Activated CD8-positive, alpha-beta T cell treated with anti-CD3 and anti-CD28 coated beads, Interleukin-2, amount 10 ng/mL, durations not matched to agents 7 days and 5 days (primary cell): ENCODE measurements around the gene S1PR5. TPM values are rescaled to one million over a fixed set of nuclear protein-coding genes. Genes with fewer than 3 reads are reported as not detected.
A peak's percentile ranks its signal among the peaks of the same experiment; 100 is the strongest.

Experiments
- ATAC-seq: fragments of 150-1000 bp; cut with Tn5 transposase; one replicate; pipeline ENCODE4 v1.10.0; 2021; ENCODE audit warnings: moderate library complexity
- CTCF ChIA-PET: fragments of 350-600 bp; sonication (Branson Sonifier 250); formaldehyde crosslinking; loops from one replicate; lab custom pipeline; 2021; ENCODE audit warnings: antibody characterized with exemption; lab: Charles Lee
- POLR2A ChIA-PET: fragments of 350-600 bp; sonication (Branson Sonifier 250); formaldehyde crosslinking; loops from one replicate; lab custom pipeline; 2021; ENCODE audit warnings: antibody characterized with exemption; lab: Charles Lee
- DNase-seq: peaks from one replicate; pipeline ENCODE4 v3.0.0-alpha.2; 2020
- H3K27ac Mint-ChIP-seq: one replicate; pipeline ENCODE4 v1.8.0; 2021; ENCODE audit warnings: mild to moderate bottlenecking, mixed read lengths
- H3K27me3 Mint-ChIP-seq: one replicate; pipeline ENCODE4 v1.8.0; 2021; ENCODE audit warnings: low read depth, mixed read lengths
- H3K36me3 Mint-ChIP-seq: one replicate; pipeline ENCODE4 v1.8.0; 2021; ENCODE audit warnings: low read depth, mixed read lengths
- H3K4me1 Mint-ChIP-seq: one replicate; pipeline ENCODE4 v1.8.0; 2021; ENCODE audit warnings: low read depth, mixed read lengths
- H3K4me3 Mint-ChIP-seq: one replicate; pipeline ENCODE4 v1.8.0; 2021; ENCODE audit warnings: mild to moderate bottlenecking, mixed read lengths
- H3K9me3 Mint-ChIP-seq: one replicate; pipeline ENCODE4 v1.8.0; 2022; ENCODE audit warnings: mixed read lengths; ENCODE audit not compliant: insufficient read depth
- total RNA-seq, 2 experiments: library from RNA; stranded (reverse); gene quantifications; one replicate each; pipeline ENCODE4 v1.2.3, GENCODE V29; 2021

Gene S1PR5
- under 1 TPM; 0.89 to 0.95 TPM for total RNA-seq

GRCh38 chr19:10517361-10517759, at the start of gene S1PR5:
Gene S1PR5 (minus strand): TSS chr19:10517447. CDS start chr19:10515011, 2,436 bp downstream.
- ATAC-seq: no peak
- Mint-ChIP-seq H3K4me1 (peaks cover 44% of the 10 kb centered on the region), H3K36me3 (no peaks in the 10 kb centered on the region), H3K4me3 (peak within 1 kb of the TSS; percentile 53), H3K9me3 (no peaks in the 10 kb centered on the region), H3K27ac (no peak within 1 kb of the TSS), H3K27me3 (peaks cover 56% of the 10 kb centered on the region)
- DNase-seq: no peak
- ChIA-PET CTCF (interaction anchor here (0.9 to 1.6 kb wide), 2 partner anchors 52 to 182 kb away, joined by 3 to 4 read pairs; no protein-coding TSS in a partner anchor), POLR2A (interaction anchor here (0.8 kb wide), 1 partner anchor 37 kb away, joined by 3 read pairs; no protein-coding TSS in a partner anchor)

- peak; percentile 18 for ATAC-seq
- H3K4me1 Mint-ChIP-seq: peaks cover 39% of the 10 kb centered on the region
Measured at GRCh38 chr19:10566658-10567410, 49.6 kb upstream of the S1PR5 start.

GRCh38 chr19:10566408-10566657, 49.1 kb upstream of the S1PR5 start:
- ChIA-PET POLR2A (interaction anchor here (0.7 to 8.0 kb wide), 9 partner anchors 12 to 163 kb away, joined by 3 to 141 read pairs (median 4); partner anchors contain the start of gene CDC37), CTCF (interaction anchor here (0.6 to 6.3 kb wide), 10 partner anchors 13 to 87 kb away, joined by 3 to 76 read pairs (median 4); no protein-coding TSS in a partner anchor)
- peak overlapping the region; percentile 98 for H3K4me3 Mint-ChIP-seq
- peaks cover 43% of the 10 kb centered on the region for H3K4me1 Mint-ChIP-seq
- H3K36me3 Mint-ChIP-seq: peaks cover 49% of the 10 kb centered on the region
- ATAC-seq: no peak
- DNase-seq: no peak
- H3K27ac Mint-ChIP-seq: peak overlapping the region; percentile 94
- H3K9me3 Mint-ChIP-seq: no peaks in the 10 kb centered on the region
- no peaks in the 10 kb centered on the region for H3K27me3 Mint-ChIP-seq

More at GRCh38 chr19:10566658-10567410, 49.6 kb upstream of the S1PR5 start:
- H3K4me3 Mint-ChIP-seq: peak overlapping the region; percentile 98
- peak; percentile 87 for DNase-seq
- H3K36me3 Mint-ChIP-seq: peaks cover 44% of the 10 kb centered on the region
- peak overlapping the region; percentile 94 for H3K27ac Mint-ChIP-seq
- CTCF ChIA-PET: interaction anchor here (1.0 to 6.3 kb wide), 13 partner anchors 13 to 290 kb away, joined by 3 to 76 read pairs (median 6); no protein-coding TSS in a partner anchor
- H3K9me3 Mint-ChIP-seq: no peaks in the 10 kb centered on the region
- H3K27me3 Mint-ChIP-seq: no peaks in the 10 kb centered on the region
- POLR2A ChIA-PET: interaction anchor here (0.7 to 8.0 kb wide), 10 partner anchors 12 to 163 kb away, joined by 3 to 141 read pairs (median 4); partner anchors contain the start of genes ATG4D and CDC37

GRCh38 chr19:10565567-10566407, 48.5 kb upstream of the S1PR5 start, which contains the start of gene KRI1:
Gene KRI1 (minus strand): TSS chr19:10566010. CDS start chr19:10565999, 11 bp downstream.
- CTCF ChIA-PET: interaction anchor here (0.6 to 6.3 kb wide), 9 partner anchors 12 to 87 kb away, joined by 3 to 76 read pairs (median 4); no protein-coding TSS in a partner anchor
- H3K4me1 Mint-ChIP-seq: peaks cover 46% of the 10 kb centered on the region

GRCh38 chr19:10565028-10565566, 47.9 kb upstream of the S1PR5 start:
- ATAC-seq: no peak
- no peaks in the 10 kb centered on the region for H3K27me3 Mint-ChIP-seq
- peak overlapping the region; percentile 94 for H3K27ac Mint-ChIP-seq
- CTCF ChIA-PET: interaction anchor here (6.3 kb wide), 1 partner anchor 11 kb away, joined by 76 read pairs; no protein-coding TSS in a partner anchor
- peaks cover 61% of the 10 kb centered on the region for H3K36me3 Mint-ChIP-seq
- POLR2A ChIA-PET: interaction anchor here (8.0 kb wide), 1 partner anchor 11 kb away, joined by 141 read pairs; no protein-coding TSS in a partner anchor
- no peaks in the 10 kb centered on the region for H3K9me3 Mint-ChIP-seq
- peak; percentile 75 for DNase-seq
- peak overlapping the region; percentile 98 for H3K4me3 Mint-ChIP-seq
- H3K4me1 Mint-ChIP-seq: peaks cover 46% of the 10 kb centered on the region

More at GRCh38 chr19:10565567-10566407, 48.5 kb upstream of the S1PR5 start, which contains the start of gene KRI1:
- DNase-seq: peak; percentile 99
- Mint-ChIP-seq H3K36me3 (peaks cover 54% of the 10 kb centered on the region), H3K27ac (peak within 1 kb of the TSS; percentile 94), H3K27me3 (no peaks in the 10 kb centered on the region), H3K9me3 (no peaks in the 10 kb centered on the region), H3K4me3 (peak within 1 kb of the TSS; percentile 98)
- POLR2A ChIA-PET: interaction anchor here (0.7 to 8.0 kb wide), 9 partner anchors 11 to 162 kb away, joined by 3 to 141 read pairs (median 4); partner anchors contain the start of gene CDC37
- ATAC-seq: peak; percentile 51

GRCh38 chr19:10562609-10563008, 45.4 kb upstream of the S1PR5 start:
- ChIA-PET CTCF (interaction anchor here (0.9 to 1.2 kb wide), 3 partner anchors 20 to 137 kb away, joined by 3 read pairs; no protein-coding TSS in a partner anchor), POLR2A (interaction anchor here (0.8 to 8.0 kb wide), 4 partner anchors 8 to 57 kb away, joined by 4 to 141 read pairs (median 5); no protein-coding TSS in a partner anchor)
- no peaks in the 10 kb centered on the region for H3K9me3 Mint-ChIP-seq
- H3K36me3 Mint-ChIP-seq: peaks cover 75% of the 10 kb centered on the region
- H3K4me3 Mint-ChIP-seq: no peak overlapping the region
- peaks cover 42% of the 10 kb centered on the region for H3K4me1 Mint-ChIP-seq
- H3K27ac Mint-ChIP-seq: no peak overlapping the region
- DNase-seq: no peak
- no peak for ATAC-seq
- no peaks in the 10 kb centered on the region for H3K27me3 Mint-ChIP-seq

GRCh38 chr19:10560154-10560553, 42.9 kb upstream of the S1PR5 start:
- Mint-ChIP-seq H3K9me3 (no peaks in the 10 kb centered on the region), H3K27ac (no peak overlapping the region), H3K4me3 (no peak overlapping the region), H3K27me3 (no peaks in the 10 kb centered on the region), H3K36me3 (peaks cover 67% of the 10 kb centered on the region), H3K4me1 (peaks cover 39% of the 10 kb centered on the region)
- ATAC-seq (no peak), DNase-seq (no peak)
- ChIA-PET POLR2A (no interaction called here), CTCF (interaction anchor here (1.4 to 1.5 kb wide), 2 partner anchors 12 to 77 kb away, joined by 4 to 5 read pairs; no protein-coding TSS in a partner anchor)

GRCh38 chr19:10557603-10558197, 40.5 kb upstream of the S1PR5 start:
- Mint-ChIP-seq H3K9me3 (no peaks in the 10 kb centered on the region), H3K36me3 (peaks cover 74% of the 10 kb centered on the region), H3K27ac (peak overlapping the region; percentile 14), H3K4me1 (peaks cover 52% of the 10 kb centered on the region), H3K27me3 (no peaks in the 10 kb centered on the region), H3K4me3 (no peak overlapping the region)
- ChIA-PET POLR2A (interaction anchor here (8.3 kb wide), 1 partner anchor 9 kb away, joined by 141 read pairs; the partner anchor contains the start of genes CDKN2D and KRI1), CTCF (no interaction called here)
- DNase-seq (no peak), ATAC-seq (no peak)

GRCh38 chr19:10555610-10555973, 38.3 kb upstream of the S1PR5 start:
- Mint-ChIP-seq H3K36me3 (peaks cover 77% of the 10 kb centered on the region), H3K9me3 (no peaks in the 10 kb centered on the region), H3K4me3 (no peak overlapping the region), H3K27me3 (no peaks in the 10 kb centered on the region), H3K4me1 (peaks cover 61% of the 10 kb centered on the region), H3K27ac (peak overlapping the region; percentile 73)
- ATAC-seq (no peak), DNase-seq (no peak)
- POLR2A ChIA-PET: interaction anchor here (1.7 to 8.3 kb wide), 2 partner anchors 11 to 48 kb away, joined by 5 to 141 read pairs; partner anchors contain the start of genes CDKN2D and KRI1
- CTCF ChIA-PET: interaction anchor here (0.8 to 7.1 kb wide), 7 partner anchors 12 to 162 kb away, joined by 3 to 76 read pairs (median 4); partner anchors contain the start of genes CDKN2D, DNM2 and KRI1
